ENCODE results near the gene GZMB. TPM values are rescaled to one million over a fixed set of nuclear protein-coding genes. Genes with fewer than 3 reads are reported as not detected.
A peak's percentile ranks its signal among the peaks of the same experiment; 100 is the strongest.

GZMB gene
- total and polyA plus RNA-seq, 2 of the 13 experiments (the other 11 are each of a cell fraction or from before 2014, with no cell fraction given), result 0.12 TPM; not detected in 1

GRCh38 chr14:24678801-24679247 lies 44.8 kb upstream of the GZMB start (continued):
- TF ChIP-seq ZNF33B (CRISPR knock-in tag; IDR thresholded peaks at IDR 0.05) (peak; percentile 82; the same call in 1 of the 2 replicates), ZNF775 (CRISPR knock-in tag; IDR thresholded peaks at IDR 0.05; ENCODE audit: borderline replicate concordance) (no peak), GATAD2A (CRISPR knock-in tag; IDR thresholded peaks at IDR 0.05) (no peak; the same call in 1 of the 2 replicates), HOXA5 (CRISPR knock-in tag; IDR thresholded peaks at IDR 0.05) (peak; percentile 58; the same call in 1 of the 2 replicates), ELF1 (CRISPR knock-in tag; IDR thresholded peaks at IDR 0.05) (peak; percentile 52; the same call in 1 of the 2 replicates), HOXA3 (CRISPR knock-in tag; IDR thresholded peaks at IDR 0.05) (0 out of 2 replicates have a peak, but pooled peaks have one; percentile 33), ATF6 (CRISPR knock-in tag; conservative IDR thresholded peaks at IDR 0.05) (0 out of 2 replicates have a peak, but pooled peaks have one; percentile 61), KDM3A (CRISPR knock-in tag; IDR thresholded peaks at IDR 0.05; ENCODE audit: low read depth) (peak; percentile 88; the same call in 1 of the 2 replicates), LRRFIP1 (CRISPR knock-in tag; conservative IDR thresholded peaks at IDR 0.05) (peak; percentile 92; the same call in 1 of the 2 replicates), IRF9 (CRISPR knock-in tag; IDR thresholded peaks at IDR 0.05; ENCODE audit: borderline replicate concordance) (0 out of 2 replicates have a peak, but pooled peaks have one; percentile 62), SMC3 (IDR thresholded peaks at IDR 0.05; ENCODE audit: low read length) (peak; percentile 97), PRDM10 (CRISPR knock-in tag; IDR thresholded peaks at IDR 0.05; ENCODE audit: low read depth) (0 out of 2 replicates have a peak, but pooled peaks have one; percentile 38), ZEB1 (IDR thresholded peaks at IDR 0.05; ENCODE audit: insufficient replicate concordance, low read depth) (peak; percentile 32), MXD1 (CRISPR knock-in tag; IDR thresholded peaks at IDR 0.05) (no peak), FOXK1 (CRISPR knock-in tag; IDR thresholded peaks at IDR 0.05; ENCODE audit: borderline replicate concordance, low read depth) (peak; percentile 40; the same call in 1 of the 2 replicates), GMEB2 (CRISPR knock-in tag; IDR thresholded peaks at IDR 0.05; ENCODE audit: low read depth) (no peak), RFXAP (CRISPR knock-in tag; IDR thresholded peaks at IDR 0.05; ENCODE audit: borderline replicate concordance) (0 out of 2 replicates have a peak, but pooled peaks have one; percentile 55)
